MCF 10A (cell line): ENCODE data around the gene TLCD2. TPM values are rescaled to one million over a fixed set of nuclear protein-coding genes. Genes with fewer than 3 reads are reported as not detected.
A peak's percentile ranks its signal among the peaks of the same experiment; 100 is the strongest.

Source experiments
- BruUV-seq: library from RNA; stranded (reverse); fragments of 400-500 nt; replicated peaks from 2 replicates; lab custom pipeline; 2021; lab: Mats Ljungman, UMichigan
- CTCF ChIA-PET: fragments of 300-600 bp; sonication (Branson Sonifier 250); formaldehyde crosslinking; extraction: SDS; loops from one replicate; lab custom pipeline; 2021; ENCODE audit warnings: antibody characterized with exemption, inconsistent platforms; lab: Yijun Ruan, JAX
- POLR2A ChIA-PET: fragments of 300-600, 350-650 bp; sonication (Branson Sonifier 250); formaldehyde crosslinking; extraction: SDS; loops from one replicate; lab custom pipeline; 2020; ENCODE audit warnings: antibody characterized with exemption, inconsistent platforms; lab: Yijun Ruan, JAX
- DNase-seq: peaks from one replicate; pipeline ENCODE4 v3.0.0-alpha.2; 2018; ENCODE audit not compliant: unreplicated experiment
- H3K27ac Mint-ChIP-seq: one replicate; pipeline ENCODE4 v1.8.0; 2022; ENCODE audit warnings: mild to moderate bottlenecking, low read depth, mixed read lengths; ENCODE audit not compliant: unreplicated experiment
- H3K27me3 Mint-ChIP-seq: one replicate; pipeline ENCODE4 v1.8.0; 2022; ENCODE audit warnings: mixed read lengths; ENCODE audit not compliant: insufficient read depth, unreplicated experiment
- H3K36me3 Mint-ChIP-seq: one replicate; pipeline ENCODE4 v1.8.0; 2022; ENCODE audit warnings: mild to moderate bottlenecking, moderate library complexity, mixed read lengths; ENCODE audit not compliant: insufficient read depth, unreplicated experiment
- H3K4me1 Mint-ChIP-seq: one replicate; pipeline ENCODE4 v1.8.0; 2022; ENCODE audit warnings: mixed read lengths; ENCODE audit not compliant: insufficient read depth, unreplicated experiment
- H3K4me3 Mint-ChIP-seq: one replicate; pipeline ENCODE4 v1.8.0; 2022; ENCODE audit warnings: mild to moderate bottlenecking, moderate library complexity, mixed read lengths; ENCODE audit not compliant: unreplicated experiment
- H3K9me3 Mint-ChIP-seq: one replicate; pipeline ENCODE4 v1.8.0; 2022; ENCODE audit warnings: mixed read lengths; ENCODE audit not compliant: unreplicated experiment
- intact Hi-C: fragments of 100-400 bp; cut with micrococcal nuclease; formaldehyde crosslinking; loops from 2 replicates; pipeline ENCODE4 v1.14.1; 2022
- total RNA-seq: library from RNA; stranded (reverse); gene quantifications from 2 replicates; pipeline ENCODE4 v1.2.3, GENCODE V29; 2022
- TF ChIP-seq, protein P1 (sequence below): fragments of 200-600 bp; IDR thresholded peaks from one replicate; pipeline ENCODE4 v1.8.0; 2022; ENCODE audit warnings: antibody characterized with exemption, mild to moderate bottlenecking; ENCODE audit not compliant: unreplicated experiment

TLCD2 gene
- total RNA-seq, 1 experiment from 2014 or later: 2.5 TPM

GRCh38 chr17:1732241-1732832 is 22.2 kb upstream of the TLCD2 start:
- Mint-ChIP-seq H3K36me3 (peaks cover 64% of the 10 kb centered on the region), H3K4me3 (no peak overlapping the region), H3K27me3 (no peaks in the 10 kb centered on the region), H3K9me3 (no peaks in the 10 kb centered on the region), H3K27ac (no peak overlapping the region), H3K4me1 (peaks cover 22% of the 10 kb centered on the region)
- DNase-seq: no peak
- CTCF ChIA-PET: interaction anchor here (1.5 to 5.2 kb wide), 2 partner anchors 19 to 52 kb away, joined by 3 to 23 read pairs; no protein-coding TSS in a partner anchor
- intact Hi-C loops: no loop called here
- TF ChIP-seq, protein P1, sequence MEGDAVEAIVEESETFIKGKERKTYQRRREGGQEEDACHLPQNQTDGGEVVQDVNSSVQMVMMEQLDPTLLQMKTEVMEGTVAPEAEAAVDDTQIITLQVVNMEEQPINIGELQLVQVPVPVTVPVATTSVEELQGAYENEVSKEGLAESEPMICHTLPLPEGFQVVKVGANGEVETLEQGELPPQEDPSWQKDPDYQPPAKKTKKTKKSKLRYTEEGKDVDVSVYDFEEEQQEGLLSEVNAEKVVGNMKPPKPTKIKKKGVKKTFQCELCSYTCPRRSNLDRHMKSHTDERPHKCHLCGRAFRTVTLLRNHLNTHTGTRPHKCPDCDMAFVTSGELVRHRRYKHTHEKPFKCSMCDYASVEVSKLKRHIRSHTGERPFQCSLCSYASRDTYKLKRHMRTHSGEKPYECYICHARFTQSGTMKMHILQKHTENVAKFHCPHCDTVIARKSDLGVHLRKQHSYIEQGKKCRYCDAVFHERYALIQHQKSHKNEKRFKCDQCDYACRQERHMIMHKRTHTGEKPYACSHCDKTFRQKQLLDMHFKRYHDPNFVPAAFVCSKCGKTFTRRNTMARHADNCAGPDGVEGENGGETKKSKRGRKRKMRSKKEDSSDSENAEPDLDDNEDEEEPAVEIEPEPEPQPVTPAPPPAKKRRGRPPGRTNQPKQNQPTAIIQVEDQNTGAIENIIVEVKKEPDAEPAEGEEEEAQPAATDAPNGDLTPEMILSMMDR: no peak
- no TSS peak for BruUV-seq
- POLR2A ChIA-PET: interaction anchor here (0.5 to 5.2 kb wide), 6 partner anchors 9 to 61 kb away, joined by 3 to 26 read pairs (median 3); no protein-coding TSS in a partner anchor

DNA sequence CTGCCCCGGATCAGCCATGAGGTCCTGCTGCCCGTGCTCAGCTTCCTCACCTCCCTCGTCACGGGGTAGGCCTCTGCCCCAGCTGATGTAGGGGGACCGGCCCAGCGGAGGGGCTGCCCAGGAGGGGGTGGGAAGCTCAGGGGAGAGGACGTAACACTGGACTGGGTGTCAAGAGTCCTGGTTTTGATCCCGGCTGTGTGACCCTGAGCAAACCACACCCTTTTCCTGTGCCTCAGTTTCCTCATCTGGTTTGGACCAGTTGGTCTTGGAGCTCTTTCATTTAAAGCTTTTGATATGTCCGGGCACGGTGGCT is 21.0 kb upstream of the TLCD2 start:
- ChIA-PET CTCF (interaction anchor here (0.6 to 5.2 kb wide), 7 partner anchors 10 to 151 kb away, joined by 3 to 23 read pairs (median 3); partner anchors contain the start of gene SERPINF2), POLR2A (interaction anchor here (0.7 to 5.2 kb wide), 8 partner anchors 14 to 62 kb away, joined by 3 to 26 read pairs (median 4); no protein-coding TSS in a partner anchor)
- Mint-ChIP-seq H3K36me3 (peaks cover 55% of the 10 kb centered on the region), H3K4me1 (peaks cover 22% of the 10 kb centered on the region), H3K4me3 (peak overlapping the region; percentile 47), H3K9me3 (no peaks in the 10 kb centered on the region), H3K27ac (peak overlapping the region; percentile 81), H3K27me3 (no peaks in the 10 kb centered on the region)
- intact Hi-C loops: loop anchor here (2.0 kb wide), 1 partner anchor 54 kb away; no protein-coding TSS in a partner anchor
- TF ChIP-seq, protein P1: no peak
- BruUV-seq: no TSS peak
- DNase-seq: no peak

DNA sequence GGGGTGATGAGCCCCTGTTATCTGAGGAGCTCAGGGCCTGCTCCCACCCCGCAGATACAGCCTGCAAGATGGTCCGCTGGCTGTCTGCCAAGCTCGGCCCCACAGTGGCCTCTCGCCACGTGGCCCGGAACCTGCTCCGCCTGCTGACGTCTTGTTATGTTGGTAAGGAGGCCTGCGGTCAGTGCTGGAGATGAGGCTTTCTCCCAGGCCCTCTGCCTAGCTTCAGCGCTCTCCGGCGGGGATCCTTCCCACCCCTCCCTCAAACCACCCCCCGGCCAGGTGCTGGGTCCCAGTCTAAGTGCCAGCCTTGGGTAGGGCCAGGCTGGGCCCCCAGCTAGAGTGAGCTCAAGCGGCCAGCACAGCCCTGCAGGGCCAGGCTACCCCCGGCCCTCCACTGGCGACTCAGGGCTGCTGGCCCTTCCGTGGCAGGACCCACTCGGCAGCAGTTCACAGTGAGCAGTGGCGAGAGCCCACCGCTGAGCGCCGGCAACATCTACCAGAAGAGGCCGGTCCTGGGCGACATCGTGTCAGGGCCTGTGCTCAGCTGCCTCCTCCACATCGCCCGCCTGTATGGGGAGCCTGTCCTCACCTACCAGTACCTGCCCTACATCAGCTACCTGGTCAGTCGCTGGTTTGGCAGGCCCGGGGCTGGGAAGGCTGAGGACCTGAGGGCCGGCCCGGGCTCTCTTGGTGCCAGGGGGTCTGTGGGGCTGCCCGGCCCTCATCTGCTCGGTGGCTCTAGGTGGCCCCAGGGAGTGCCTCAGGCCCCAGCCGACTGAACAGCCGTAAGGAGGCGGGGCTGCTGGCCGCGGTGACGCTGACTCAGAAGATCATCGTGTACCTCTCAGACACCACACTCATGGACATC is 20.4 kb upstream of the TLCD2 start:
- TF ChIP-seq, protein P1: no peak
- H3K36me3 Mint-ChIP-seq: peaks cover 51% of the 10 kb centered on the region
- no TSS peak for BruUV-seq
- ChIA-PET CTCF (interaction anchor here (0.7 to 5.2 kb wide), 6 partner anchors 10 to 152 kb away, joined by 3 to 23 read pairs (median 4); no protein-coding TSS in a partner anchor), POLR2A (interaction anchor here (1.1 to 5.2 kb wide), 7 partner anchors 14 to 53 kb away, joined by 3 to 26 read pairs (median 4); no protein-coding TSS in a partner anchor)
- H3K4me1 Mint-ChIP-seq: peaks cover 25% of the 10 kb centered on the region
- intact Hi-C loops: loop anchor here (2.0 kb wide), 1 partner anchor 54 kb away; no protein-coding TSS in a partner anchor
- peak overlapping the region; percentile 81 for H3K27ac Mint-ChIP-seq
- no peaks in the 10 kb centered on the region for H3K9me3 Mint-ChIP-seq
- no peaks in the 10 kb centered on the region for H3K27me3 Mint-ChIP-seq
- H3K4me3 Mint-ChIP-seq: peak overlapping the region; percentile 47
- peak; percentile 70 for DNase-seq
